SIG-M5 treated with dmso at 0.1 percent for 504 hours (cell line): Measurements from ENCODE around the gene FSIP2.
"Not testable (repeated sequence)": the region's sequence is repeated elsewhere in the genome, so short reads cannot be mapped to it uniquely, and the experiment has no call there.

ENCODE experiments used
- DNase-seq: peaks from one replicate; lab custom pipeline; 2025; ENCODE audit not compliant: unreplicated experiment; lab: John Stamatoyannopoulos, UW

The FSIP2 gene

GRCh38 chr2:185807351-185807750, 68.7 kb downstream of the FSIP2 start:
- no peak for DNase-seq

DNA sequence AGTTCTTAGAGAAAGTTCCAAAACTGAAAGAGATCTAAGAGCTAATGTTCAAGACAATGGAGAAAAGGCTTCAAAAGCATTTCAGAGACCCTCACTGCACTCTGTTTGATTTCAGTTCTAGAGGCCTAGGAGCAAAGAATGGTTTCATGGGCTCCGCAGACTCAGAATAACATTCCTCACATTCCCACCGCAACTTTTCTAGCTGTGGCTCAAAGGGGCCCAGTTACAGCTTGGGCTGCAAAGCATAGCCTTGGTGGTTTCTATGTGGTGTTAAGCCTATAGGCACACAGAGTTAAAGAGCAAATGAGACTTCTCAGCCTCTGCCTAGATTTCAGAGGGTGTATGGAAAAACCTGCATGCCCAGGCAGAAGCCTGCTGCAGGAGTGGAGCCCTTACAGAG, 73.0 kb downstream of the FSIP2 start:
- no peak for DNase-seq

DNA sequence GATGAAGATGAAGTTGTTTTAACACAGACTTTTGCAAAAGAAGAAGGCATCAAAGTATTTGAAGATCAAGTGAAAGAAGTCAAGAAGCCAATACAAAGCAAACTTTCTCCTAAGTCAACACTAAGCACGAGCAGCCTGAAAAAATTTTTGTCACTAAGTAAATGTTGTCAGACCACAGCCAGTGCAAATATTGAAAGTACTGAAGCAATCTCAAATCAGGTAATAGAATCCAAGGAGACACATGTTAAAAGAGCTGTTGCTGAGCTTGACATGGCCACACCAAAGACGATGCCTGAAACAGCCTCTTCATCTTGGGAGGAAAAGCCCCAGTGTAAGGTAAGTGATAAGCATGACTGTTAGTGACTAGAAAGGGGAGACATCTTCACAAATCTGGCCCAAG, 75.1 kb downstream of the FSIP2 start:
- DNase-seq = peak; percentile 37

GRCh38 chr2:185817991-185818390, 79.4 kb downstream of the FSIP2 start:
- DNase-seq = no peak

- no peak for DNase-seq
These were observed 82.9 kb downstream of the FSIP2 start for GRCh38 chr2:185821467-185821866.

DNA sequence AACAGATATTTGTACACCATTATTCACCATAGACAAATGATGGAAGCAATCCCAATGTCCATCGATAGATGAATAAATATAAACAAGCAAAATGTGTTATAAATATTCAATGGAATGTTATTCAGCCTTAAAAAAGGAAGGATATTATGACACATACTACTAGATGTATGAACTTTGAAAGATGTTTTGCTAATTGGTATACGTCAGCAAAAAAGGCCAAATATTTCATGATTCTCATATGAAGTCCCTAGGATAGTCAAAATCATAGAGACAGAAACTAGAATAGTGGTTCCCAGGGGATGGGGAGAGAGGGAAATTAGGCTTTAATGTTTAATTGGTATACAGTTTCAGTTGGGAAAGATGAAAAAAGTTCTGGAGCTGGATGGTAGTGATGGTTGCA, 85.2 kb downstream of the FSIP2 start:
- no peak for DNase-seq

- no peak for DNase-seq
These were observed 87.0 kb downstream of the FSIP2 start for GRCh38 chr2:185825557-185825956.

DNA sequence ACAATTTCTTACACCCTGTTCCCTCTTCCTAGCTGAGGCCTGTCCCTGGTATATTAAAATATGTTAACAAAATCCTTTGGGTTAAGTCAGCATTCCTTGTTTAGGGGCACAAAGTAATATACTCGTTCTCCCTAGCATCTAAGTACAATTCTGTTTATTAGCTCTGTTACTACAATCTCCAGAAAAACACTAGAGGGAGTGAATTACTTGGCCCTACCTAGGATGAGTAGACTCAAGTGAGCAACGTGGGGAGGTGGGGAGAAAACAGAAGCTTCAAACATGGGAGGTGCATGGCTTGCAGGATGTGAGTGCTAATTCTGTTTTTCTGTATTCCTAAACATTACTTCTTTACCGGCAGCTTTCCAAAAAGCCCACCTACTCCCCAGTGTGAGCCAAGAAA, 89.7 kb downstream of the FSIP2 start:
- no peak for DNase-seq

- no peak for DNase-seq
These were observed 95.3 kb downstream of the FSIP2 start for GRCh38 chr2:185833864-185834263.

GRCh38 chr2:185835974-185836373, 97.4 kb downstream of the FSIP2 start:
- peak; percentile 1 for DNase-seq

GRCh38 chr2:185854885-185855284, 116.3 kb downstream of the FSIP2 start:
- DNase-seq = no peak

- no peak for DNase-seq
These were observed 119.1 kb downstream of the FSIP2 start for GRCh38 chr2:185857691-185858090.

GRCh38 chr2:185859506-185859905, 120.9 kb downstream of the FSIP2 start:
- no peak for DNase-seq

DNA sequence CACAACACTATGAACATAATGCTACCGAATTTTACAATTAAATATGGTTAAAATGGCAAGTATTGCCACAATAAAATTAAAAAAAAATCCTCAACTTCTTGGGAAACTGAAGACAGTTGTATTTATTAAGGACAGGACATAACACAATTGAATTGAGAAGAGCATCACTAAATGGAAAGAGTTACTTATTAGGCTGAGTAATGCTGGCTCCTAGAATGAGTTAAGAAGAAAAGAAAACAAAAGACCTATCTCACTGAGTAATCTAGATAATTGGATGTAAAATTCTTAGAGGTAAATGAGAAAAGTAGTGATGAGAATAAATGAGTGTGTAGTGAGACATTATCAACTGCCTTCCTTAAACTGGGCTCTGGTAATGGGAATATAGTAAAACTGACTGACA, 121.7 kb downstream of the FSIP2 start:
- no peak for DNase-seq

- no peak for DNase-seq
These were observed 124.2 kb downstream of the FSIP2 start for GRCh38 chr2:185862657-185863398.

GRCh38 chr2:185864468-185865260, 126.1 kb downstream of the FSIP2 start:
- not testable (repeated sequence) for DNase-seq

GRCh38 chr2:185875136-185875931, 136.7 kb downstream of the FSIP2 start:
- DNase-seq = no peak

DNA sequence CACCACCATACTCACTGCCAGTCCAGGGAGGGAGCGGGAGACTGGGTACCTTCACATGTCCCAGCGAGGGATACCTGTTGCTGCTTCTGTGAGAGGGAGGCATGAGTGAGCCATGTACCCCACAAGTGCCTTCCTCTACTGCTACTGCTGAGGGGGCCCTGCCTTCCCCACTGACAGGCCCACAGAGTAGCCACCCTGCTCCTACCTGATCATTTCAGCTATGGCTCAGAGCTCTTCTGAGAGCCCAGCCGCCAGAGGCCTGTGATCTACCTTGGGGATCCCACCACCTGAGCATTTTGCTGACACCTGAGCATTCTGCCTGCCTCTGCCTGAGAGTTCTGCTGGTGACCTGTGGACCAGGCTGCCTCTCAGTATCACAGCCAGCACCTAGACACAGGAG, 137.6 kb downstream of the FSIP2 start:
- DNase-seq = no peak

GRCh38 chr2:185880396-185880795, 141.8 kb downstream of the FSIP2 start:
- no peak for DNase-seq
